ENCODE results near the gene HACD2. TPM values are rescaled to one million over a fixed set of nuclear protein-coding genes. Genes with fewer than 3 reads are reported as not detected.

The HACD2 gene
- total RNA-seq, 1 experiment from 2014 or later, result 97.7 TPM

- no TSS peak for BruUV-seq (replicated peaks)
- H3K4me3 Mint-ChIP-seq (ENCODE audit: unreplicated experiment), result no peak overlapping the region
- CTCF ChIA-PET, result interaction anchor here (1.3 kb wide), 1 partner anchor 117 kb away, joined by 6 read pairs; no protein-coding TSS in a partner anchor
- H3K36me3 Mint-ChIP-seq (ENCODE audit: insufficient read depth, unreplicated experiment), result no peaks in the 10 kb centered on the region
- POLR2A ChIA-PET, result no interaction called here
- TF ChIP-seq, protein P1, sequence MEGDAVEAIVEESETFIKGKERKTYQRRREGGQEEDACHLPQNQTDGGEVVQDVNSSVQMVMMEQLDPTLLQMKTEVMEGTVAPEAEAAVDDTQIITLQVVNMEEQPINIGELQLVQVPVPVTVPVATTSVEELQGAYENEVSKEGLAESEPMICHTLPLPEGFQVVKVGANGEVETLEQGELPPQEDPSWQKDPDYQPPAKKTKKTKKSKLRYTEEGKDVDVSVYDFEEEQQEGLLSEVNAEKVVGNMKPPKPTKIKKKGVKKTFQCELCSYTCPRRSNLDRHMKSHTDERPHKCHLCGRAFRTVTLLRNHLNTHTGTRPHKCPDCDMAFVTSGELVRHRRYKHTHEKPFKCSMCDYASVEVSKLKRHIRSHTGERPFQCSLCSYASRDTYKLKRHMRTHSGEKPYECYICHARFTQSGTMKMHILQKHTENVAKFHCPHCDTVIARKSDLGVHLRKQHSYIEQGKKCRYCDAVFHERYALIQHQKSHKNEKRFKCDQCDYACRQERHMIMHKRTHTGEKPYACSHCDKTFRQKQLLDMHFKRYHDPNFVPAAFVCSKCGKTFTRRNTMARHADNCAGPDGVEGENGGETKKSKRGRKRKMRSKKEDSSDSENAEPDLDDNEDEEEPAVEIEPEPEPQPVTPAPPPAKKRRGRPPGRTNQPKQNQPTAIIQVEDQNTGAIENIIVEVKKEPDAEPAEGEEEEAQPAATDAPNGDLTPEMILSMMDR (IDR thresholded peaks at IDR 0.05; ENCODE audit: unreplicated experiment), result no peak
- peaks cover 61% of the 10 kb centered on the region for H3K27me3 Mint-ChIP-seq (ENCODE audit: insufficient read depth, unreplicated experiment)
- no peaks in the 10 kb centered on the region for H3K9me3 Mint-ChIP-seq (ENCODE audit: unreplicated experiment)
- no peak for DNase-seq (ENCODE audit: unreplicated experiment)
- intact Hi-C loops (cut with micrococcal nuclease), result no loop called here
- H3K27ac Mint-ChIP-seq (ENCODE audit: low read depth, unreplicated experiment), result no peak overlapping the region
- H3K4me1 Mint-ChIP-seq (ENCODE audit: insufficient read depth, unreplicated experiment), result no peaks in the 10 kb centered on the region
Observed at GRCh38 chr3:123446610-123447109, 138.2 kb downstream of the HACD2 start.

- H3K27ac Mint-ChIP-seq (ENCODE audit: low read depth, unreplicated experiment), result no peak overlapping the region
- no peaks in the 10 kb centered on the region for H3K4me1 Mint-ChIP-seq (ENCODE audit: insufficient read depth, unreplicated experiment)
- no peaks in the 10 kb centered on the region for H3K36me3 Mint-ChIP-seq (ENCODE audit: insufficient read depth, unreplicated experiment)
- POLR2A ChIA-PET, result no interaction called here
- no TSS peak for BruUV-seq (replicated peaks)
- no peaks in the 10 kb centered on the region for H3K9me3 Mint-ChIP-seq (ENCODE audit: unreplicated experiment)
- peaks cover 57% of the 10 kb centered on the region for H3K27me3 Mint-ChIP-seq (ENCODE audit: insufficient read depth, unreplicated experiment)
- CTCF ChIA-PET, result interaction anchor here (1.3 kb wide), 1 partner anchor 117 kb away, joined by 6 read pairs; no protein-coding TSS in a partner anchor
- intact Hi-C loops (cut with micrococcal nuclease), result no loop called here
- H3K4me3 Mint-ChIP-seq (ENCODE audit: unreplicated experiment), result no peak overlapping the region
- TF ChIP-seq, protein P1 (IDR thresholded peaks at IDR 0.05; ENCODE audit: unreplicated experiment), result no peak
- no peak for DNase-seq (ENCODE audit: unreplicated experiment)
Observed at GRCh38 chr3:123446210-123446609, 138.6 kb downstream of the HACD2 start.

DNA sequence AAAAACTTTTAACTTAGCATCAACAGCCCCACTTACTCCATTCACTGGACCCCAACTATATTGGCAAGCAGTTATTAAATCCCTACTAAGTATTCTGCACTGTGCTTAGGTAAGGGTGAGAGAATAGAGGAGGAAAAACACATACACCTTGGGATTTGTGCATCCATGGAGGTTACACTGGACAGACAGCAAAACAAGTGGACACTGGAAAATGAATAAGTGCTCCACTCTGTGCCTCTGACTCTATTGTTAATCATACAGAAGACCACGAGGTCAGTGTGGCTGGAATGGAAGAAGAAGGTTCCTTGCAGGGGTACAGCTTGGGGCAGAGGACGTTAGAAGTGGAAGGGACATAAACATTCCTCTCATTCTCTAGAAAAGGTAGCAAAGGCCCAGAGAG is 139.2 kb downstream of the HACD2 start:
- DNase-seq (ENCODE audit: unreplicated experiment), result no peak
- intact Hi-C loops (cut with micrococcal nuclease), result no loop called here
- CTCF ChIA-PET, result interaction anchor here (1.3 kb wide), 1 partner anchor 116 kb away, joined by 6 read pairs; no protein-coding TSS in a partner anchor
- Mint-ChIP-seq H3K27me3 (ENCODE audit: insufficient read depth, unreplicated experiment) (peaks cover 57% of the 10 kb centered on the region), H3K4me3 (ENCODE audit: unreplicated experiment) (no peak overlapping the region), H3K4me1 (ENCODE audit: insufficient read depth, unreplicated experiment) (no peaks in the 10 kb centered on the region), H3K36me3 (ENCODE audit: insufficient read depth, unreplicated experiment) (no peaks in the 10 kb centered on the region), H3K27ac (ENCODE audit: low read depth, unreplicated experiment) (no peak overlapping the region), H3K9me3 (ENCODE audit: unreplicated experiment) (no peaks in the 10 kb centered on the region)
- BruUV-seq (replicated peaks), result no TSS peak
- TF ChIP-seq, protein P1 (IDR thresholded peaks at IDR 0.05; ENCODE audit: unreplicated experiment), result no peak
- POLR2A ChIA-PET, result interaction anchor here (0.8 kb wide), 1 partner anchor 21 kb away, joined by 3 read pairs; no protein-coding TSS in a partner anchor

- BruUV-seq (replicated peaks), result no TSS peak
- H3K27me3 Mint-ChIP-seq (ENCODE audit: insufficient read depth, unreplicated experiment), result peaks cover 56% of the 10 kb centered on the region
- no peaks in the 10 kb centered on the region for H3K4me1 Mint-ChIP-seq (ENCODE audit: insufficient read depth, unreplicated experiment)
- intact Hi-C loops (cut with micrococcal nuclease), result no loop called here
- ChIA-PET CTCF (no interaction called here), POLR2A (no interaction called here)
- no peak overlapping the region for H3K27ac Mint-ChIP-seq (ENCODE audit: low read depth, unreplicated experiment)
- no peaks in the 10 kb centered on the region for H3K9me3 Mint-ChIP-seq (ENCODE audit: unreplicated experiment)
- H3K36me3 Mint-ChIP-seq (ENCODE audit: insufficient read depth, unreplicated experiment), result no peaks in the 10 kb centered on the region
- DNase-seq (ENCODE audit: unreplicated experiment), result no peak
- H3K4me3 Mint-ChIP-seq (ENCODE audit: unreplicated experiment), result no peak overlapping the region
- TF ChIP-seq, protein P1 (IDR thresholded peaks at IDR 0.05; ENCODE audit: unreplicated experiment), result no peak
Observed at GRCh38 chr3:123444744-123445143, 140.1 kb downstream of the HACD2 start.

All from MCF 10A (cell line).